ENCODE data around the gene CNOT8. TPM values are rescaled to one million over a fixed set of nuclear protein-coding genes. Genes with fewer than 3 reads are reported as not detected.

The CNOT8 gene
- total and polyA plus RNA-seq, 2 donors (not counting 3 experiments of a cell fraction or from before 2014, with no cell fraction given) = 42.6 to 53.7 TPM

DNA sequence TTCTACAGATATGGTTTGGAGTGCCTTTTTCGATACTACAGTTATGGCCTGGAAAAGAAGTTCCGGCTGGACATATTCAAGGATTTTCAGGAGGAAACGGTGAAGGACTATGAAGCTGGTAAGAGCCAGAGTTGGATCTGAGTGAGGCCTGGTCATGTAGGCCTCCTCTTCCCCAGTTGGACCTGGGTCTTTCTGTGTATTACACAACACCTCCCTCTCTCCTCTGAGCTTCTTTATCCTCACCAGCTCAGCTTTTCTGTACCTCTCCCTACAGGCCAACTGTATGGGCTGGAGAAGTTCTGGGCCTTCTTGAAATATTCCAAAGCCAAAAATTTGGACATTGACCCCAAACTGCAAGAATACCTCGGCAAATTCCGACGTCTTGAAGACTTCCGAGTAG lies 47.2 kb upstream of the CNOT8 start:
- H3K36me3 ChIP-seq (ENCODE audit: control insufficient read depth in 2 of 2, extremely low read depth in 1 of 2, insufficient read depth in 2 of 2, low read length in 2 of 2) = peaks cover 28 to 38% of the 10 kb centered on the region in 2 experiments
- BruUV-seq (replicated peaks) = no TSS peak
- FAIRE-seq = no peak
- H4K20me1 ChIP-seq (replicated peaks; ENCODE audit: control insufficient read depth, extremely low read depth, insufficient read depth, low read length) = no peaks in the 10 kb centered on the region
- no peaks in the 10 kb centered on the region for H3K9me1 ChIP-seq (replicated peaks; ENCODE audit: control insufficient read depth, extremely low read depth, insufficient read depth, low read length)
- no peaks in the 10 kb centered on the region for H3K27me3 ChIP-seq (ENCODE audit: control insufficient read depth in 2 of 2, insufficient read depth in 2 of 2, low read length in 2 of 2)
- DNase-seq (ENCODE audit: low read depth, low spot score) = no peak
- no peak overlapping the region for H3K4me2 ChIP-seq (ENCODE audit: insufficient read depth, low read length)
- no peaks in the 10 kb centered on the region for H3K4me1 ChIP-seq (ENCODE audit: control insufficient read depth, extremely low read depth, insufficient read depth, low read length)
- H3K9ac ChIP-seq (replicated peaks; ENCODE audit: extremely low read depth, insufficient read depth, low read length) = no peak overlapping the region
- CTCF ChIA-PET = interaction anchor here (0.7 to 1.4 kb wide), 2 partner anchors 157 to 161 kb away, joined by 3 to 8 read pairs; no protein-coding TSS in a partner anchor
- no peak overlapping the region for H3K4me3 ChIP-seq (replicated peaks in 1 of 3; ENCODE audit: insufficient read depth in 1 of 3, low read depth in 1 of 3, low read length in 3 of 3)
- no peak overlapping the region for H2AFZ ChIP-seq (ENCODE audit: low read depth, low read length)
- no peaks in the 10 kb centered on the region for H3K79me2 ChIP-seq (ENCODE audit: control insufficient read depth, insufficient read depth, low read length)
- intact Hi-C loops (cut with micrococcal nuclease) (no loop called here), dilution Hi-C loops (cut with MboI; ENCODE audit: extremely low pct_ligation_motif_present, low sequenced_read_pairs) (no loop called here)
- H3K27ac ChIP-seq (ENCODE audit: insufficient read depth, low read depth, low read length) = no peak overlapping the region
- H3K9me3 ChIP-seq (replicated peaks; ENCODE audit: control insufficient read depth, insufficient read depth, low read length) = no peaks in the 10 kb centered on the region
- POLR2A ChIA-PET = no interaction called here
- TF ChIP-seq, protein P1, sequence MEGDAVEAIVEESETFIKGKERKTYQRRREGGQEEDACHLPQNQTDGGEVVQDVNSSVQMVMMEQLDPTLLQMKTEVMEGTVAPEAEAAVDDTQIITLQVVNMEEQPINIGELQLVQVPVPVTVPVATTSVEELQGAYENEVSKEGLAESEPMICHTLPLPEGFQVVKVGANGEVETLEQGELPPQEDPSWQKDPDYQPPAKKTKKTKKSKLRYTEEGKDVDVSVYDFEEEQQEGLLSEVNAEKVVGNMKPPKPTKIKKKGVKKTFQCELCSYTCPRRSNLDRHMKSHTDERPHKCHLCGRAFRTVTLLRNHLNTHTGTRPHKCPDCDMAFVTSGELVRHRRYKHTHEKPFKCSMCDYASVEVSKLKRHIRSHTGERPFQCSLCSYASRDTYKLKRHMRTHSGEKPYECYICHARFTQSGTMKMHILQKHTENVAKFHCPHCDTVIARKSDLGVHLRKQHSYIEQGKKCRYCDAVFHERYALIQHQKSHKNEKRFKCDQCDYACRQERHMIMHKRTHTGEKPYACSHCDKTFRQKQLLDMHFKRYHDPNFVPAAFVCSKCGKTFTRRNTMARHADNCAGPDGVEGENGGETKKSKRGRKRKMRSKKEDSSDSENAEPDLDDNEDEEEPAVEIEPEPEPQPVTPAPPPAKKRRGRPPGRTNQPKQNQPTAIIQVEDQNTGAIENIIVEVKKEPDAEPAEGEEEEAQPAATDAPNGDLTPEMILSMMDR (IDR thresholded peaks at IDR 0.05; ENCODE audit: extremely low read depth in 1 of 2, insufficient read depth in 1 of 2, low read depth in 1 of 2, low read length in 2 of 2) = no peak
- no peak for TF ChIP-seq MYC (IDR thresholded peaks at IDR 0.05; ENCODE audit: low read depth, low read length)

DNA sequence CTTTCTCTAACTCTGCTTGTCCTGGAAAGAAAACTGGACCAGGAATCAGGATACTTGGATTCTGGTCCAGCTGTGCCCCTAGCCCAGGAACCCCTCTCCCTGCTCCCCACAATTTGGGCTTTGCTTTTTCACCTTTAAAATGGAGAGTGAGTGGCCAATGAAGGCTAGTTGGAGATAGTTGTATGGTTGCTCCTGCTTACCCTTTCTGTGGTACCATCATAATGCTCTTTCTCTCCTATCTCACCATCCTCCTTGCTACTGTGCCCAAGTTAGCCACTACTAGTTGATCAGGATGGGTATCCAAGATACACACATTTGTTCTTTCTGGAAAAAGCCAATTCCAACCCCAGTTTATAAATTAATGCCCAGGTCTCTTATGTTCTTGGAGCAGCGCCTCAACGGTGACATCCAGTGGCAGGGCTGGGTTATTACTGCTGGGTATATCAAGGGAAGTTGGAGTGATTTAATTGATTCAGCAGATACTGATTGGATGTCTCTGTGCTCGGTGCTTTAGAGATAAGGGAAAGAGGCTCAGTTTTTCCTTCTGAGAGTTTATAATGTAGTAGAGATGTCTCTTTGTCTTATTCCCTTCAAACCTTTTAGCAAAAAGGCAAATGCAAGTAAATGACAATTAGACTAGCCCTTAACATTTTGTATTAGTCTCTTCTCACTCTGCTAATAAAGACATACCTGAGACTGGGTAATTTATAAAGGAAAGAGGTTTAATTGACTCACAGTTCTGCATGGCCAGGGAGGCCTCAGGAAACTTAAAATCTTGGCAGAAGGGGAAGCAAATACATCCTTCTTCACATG lies 46.6 kb upstream of the CNOT8 start:
- no peak overlapping the region for H3K4me2 ChIP-seq (ENCODE audit: insufficient read depth, low read length)
- no peak overlapping the region for H3K4me3 ChIP-seq (replicated peaks in 1 of 3; ENCODE audit: insufficient read depth in 1 of 3, low read depth in 1 of 3, low read length in 3 of 3)
- no peak overlapping the region for H3K27ac ChIP-seq (ENCODE audit: insufficient read depth, low read depth, low read length)
- dilution Hi-C loops (cut with MboI; ENCODE audit: extremely low pct_ligation_motif_present, low sequenced_read_pairs) (no loop called here), intact Hi-C loops (cut with micrococcal nuclease) (loop anchor here (1.0 to 2.0 kb wide), 4 partner anchors 47 to 162 kb away; partner anchors contain the start of genes CNOT8 and LARP1)
- ChIA-PET POLR2A (no interaction called here), CTCF (interaction anchor here (1.4 kb wide), 1 partner anchor 162 kb away, joined by 8 read pairs; no protein-coding TSS in a partner anchor)
- H4K20me1 ChIP-seq (replicated peaks; ENCODE audit: control insufficient read depth, extremely low read depth, insufficient read depth, low read length) = no peaks in the 10 kb centered on the region
- no TSS peak for BruUV-seq (replicated peaks)
- no peaks in the 10 kb centered on the region for H3K4me1 ChIP-seq (ENCODE audit: control insufficient read depth, extremely low read depth, insufficient read depth, low read length)
- FAIRE-seq (peak; percentile 97), DNase-seq (ENCODE audit: low read depth, low spot score) (peak; percentile 77)
- no peaks in the 10 kb centered on the region for H3K9me3 ChIP-seq (replicated peaks; ENCODE audit: control insufficient read depth, insufficient read depth, low read length)
- H3K9ac ChIP-seq (replicated peaks; ENCODE audit: extremely low read depth, insufficient read depth, low read length) = no peak overlapping the region
- H3K9me1 ChIP-seq (replicated peaks; ENCODE audit: control insufficient read depth, extremely low read depth, insufficient read depth, low read length) = no peaks in the 10 kb centered on the region
- peaks cover 26 to 41% of the 10 kb centered on the region in 2 experiments for H3K36me3 ChIP-seq (ENCODE audit: control insufficient read depth in 2 of 2, extremely low read depth in 1 of 2, insufficient read depth in 2 of 2, low read length in 2 of 2)
- H3K79me2 ChIP-seq (ENCODE audit: control insufficient read depth, insufficient read depth, low read length) = no peaks in the 10 kb centered on the region
- no peaks in the 10 kb centered on the region for H3K27me3 ChIP-seq (ENCODE audit: control insufficient read depth in 2 of 2, insufficient read depth in 2 of 2, low read length in 2 of 2)
- no peak overlapping the region for H2AFZ ChIP-seq (ENCODE audit: low read depth, low read length)
- no peak for TF ChIP-seq POLR2AphosphoS5 (IDR thresholded peaks at IDR 0.05; ENCODE audit: insufficient read depth, low read depth, low read length)
- no peak for TF ChIP-seq MYC (IDR thresholded peaks at IDR 0.05; ENCODE audit: low read depth, low read length)
- TF ChIP-seq, protein P1 (IDR thresholded peaks at IDR 0.05; ENCODE audit: extremely low read depth in 1 of 2, insufficient read depth in 1 of 2, low read depth in 1 of 2, low read length in 2 of 2) = peak; percentile 70 to 86
- TF ChIP-seq GATA2 (IDR thresholded peaks at IDR 0.05; ENCODE audit: insufficient read depth, insufficient read length, low read depth, low read length) = no peak
- no peak for TF ChIP-seq POLR2A (IDR thresholded peaks at IDR 0.05; ENCODE audit: low read depth, low read length)

Data from endothelial cell of umbilical vein (primary cell).